MM.1S (cell line): ENCODE measurements around the gene AGPS.
"Not testable (repeated sequence)": the region's sequence is repeated elsewhere in the genome, so short reads cannot be mapped to it uniquely, and the experiment has no call there.

Experiments
- DNase-seq: peaks from one replicate; pipeline ENCODE4 v3.0.0-alpha.2; 2015
- H2AFZ ChIP-seq: fragments of 300-600 bp; sonication (generic); 2 replicates; pipeline ENCODE4 v1.6.0; 2016; ENCODE audit warnings: antibody characterized with exemption, low read length
- H3F3A ChIP-seq: fragments of 300-600 bp; sonication (generic); 2 replicates; pipeline ENCODE4 v1.6.1; 2016; ENCODE audit warnings: mild to moderate bottlenecking, antibody characterized with exemption, low read length, moderate library complexity, mixed read lengths; ENCODE audit not compliant: insufficient read depth
- H3K27ac ChIP-seq: fragments of 300-600 bp; sonication (generic); 2 replicates; pipeline ENCODE4 v1.5.1; 2016; ENCODE audit warnings: mild to moderate bottlenecking, low read length
- H3K27me3 ChIP-seq: fragments of 300-600 bp; sonication (generic); replicated peaks from 2 replicates; pipeline ENCODE4 v1.6.0; 2016; ENCODE audit warnings: low read length; ENCODE audit not compliant: insufficient read depth
- H3K36me3 ChIP-seq: fragments of 300-600 bp; sonication (generic); replicated peaks from 2 replicates; pipeline ENCODE4 v1.6.1; 2016; ENCODE audit warnings: mild to moderate bottlenecking, low read length, mixed read lengths; ENCODE audit not compliant: insufficient read depth
- H3K4me1 ChIP-seq: fragments of 300-600 bp; sonication (generic); 2 replicates; pipeline ENCODE4 v1.6.1; 2016; ENCODE audit warnings: low read length, mixed read lengths
- H3K4me2 ChIP-seq: fragments of 300-600 bp; sonication (generic); 2 replicates; pipeline ENCODE4 v1.6.0; 2016; ENCODE audit warnings: low read depth, low read length
- H3K4me3 ChIP-seq: fragments of 300-600 bp; sonication (generic); 2 replicates; pipeline ENCODE4 v1.5.1; 2016; ENCODE audit warnings: low read length, mixed read lengths
- H3K79me2 ChIP-seq: fragments of 300-600 bp; sonication (generic); 2 replicates; pipeline ENCODE4 v1.6.1; 2016; ENCODE audit warnings: mixed run types, low read length, mixed read lengths
- H3K9ac ChIP-seq: fragments of 300-600 bp; sonication (generic); 2 replicates; pipeline ENCODE4 v1.6.1; 2016; ENCODE audit warnings: low read length, mixed read lengths
- H3K9me2 ChIP-seq: fragments of 300-600 bp; sonication (generic); replicated peaks from 2 replicates; pipeline ENCODE4 v1.6.1; 2016; ENCODE audit warnings: mild to moderate bottlenecking, low read length, mixed read lengths; ENCODE audit not compliant: insufficient read depth
- H3K9me3 ChIP-seq: fragments of 300-600 bp; sonication (generic); replicated peaks from 2 replicates; pipeline ENCODE4 v1.6.1; 2016; ENCODE audit warnings: mild to moderate bottlenecking, low read length, mixed read lengths; ENCODE audit not compliant: insufficient read depth
- H4K20me1 ChIP-seq: fragments of 300-600 bp; sonication (generic); 2 replicates; pipeline ENCODE4 v1.6.1; 2016; ENCODE audit warnings: mild to moderate bottlenecking, low read length, moderate library complexity, mixed read lengths; ENCODE audit not compliant: insufficient read depth
- CTCF ChIP-seq: fragments of 300-600 bp; sonication (generic); IDR thresholded peaks from 2 replicates; pipeline ENCODE4 v1.5.1; 2016; ENCODE audit warnings: antibody characterized with exemption, low read length, mixed read lengths
- EZH2 ChIP-seq: fragments of 300-600 bp; sonication (generic); optimal IDR thresholded peaks from 2 replicates; pipeline ENCODE3; 2017; ENCODE audit warnings: low read depth, mild to moderate bottlenecking, antibody characterized with exemption, low read length, mixed read lengths
- EZH2phosphoT487 ChIP-seq: fragments of 300-600 bp; sonication (generic); IDR thresholded peaks from 2 replicates; pipeline ENCODE4 v1.6.1; 2018; ENCODE audit warnings: antibody characterized with exemption, low read length

The AGPS gene

GRCh38 chr2:177362499-177362898 lies 30.1 kb upstream of the AGPS start:
- Histone ChIP-seq H3K9ac (no peak overlapping the region), H3K4me1 (no peaks in the 10 kb centered on the region), H3K36me3 (no peaks in the 10 kb centered on the region), H2AFZ (no peak overlapping the region), H3K4me3 (no peak overlapping the region), H3K9me3 (no peaks in the 10 kb centered on the region), H3K9me2 (no peaks in the 10 kb centered on the region), H3F3A (no peaks in the 10 kb centered on the region), H4K20me1 (no peaks in the 10 kb centered on the region), H3K27ac (no peak overlapping the region), H3K79me2 (no peaks in the 10 kb centered on the region), H3K27me3 (no peaks in the 10 kb centered on the region), H3K4me2 (no peak overlapping the region)
- DNase-seq: no peak
- no peak for TF ChIP-seq EZH2
- no peak for TF ChIP-seq EZH2phosphoT487
- no peak for TF ChIP-seq CTCF

- Histone ChIP-seq H2AFZ (no peak overlapping the region), H3K9me2 (no peaks in the 10 kb centered on the region), H3K4me1 (no peaks in the 10 kb centered on the region), H4K20me1 (no peaks in the 10 kb centered on the region), H3K4me3 (no peak overlapping the region), H3K79me2 (no peaks in the 10 kb centered on the region), H3K9me3 (no peaks in the 10 kb centered on the region), H3F3A (no peaks in the 10 kb centered on the region), H3K9ac (no peak overlapping the region), H3K27ac (no peak overlapping the region), H3K4me2 (no peak overlapping the region), H3K27me3 (no peaks in the 10 kb centered on the region), H3K36me3 (no peaks in the 10 kb centered on the region)
- TF ChIP-seq EZH2: no peak
- no peak for TF ChIP-seq CTCF
- TF ChIP-seq EZH2phosphoT487: no peak
- DNase-seq: no peak
These were observed 29.2 kb upstream of the AGPS start for GRCh38 chr2:177363332-177363731.

- H3K9ac ChIP-seq, H3K9me3 ChIP-seq, H3K27me3 ChIP-seq, H3K9me2 ChIP-seq, H4K20me1 ChIP-seq, DNase-seq, H3K4me2 ChIP-seq, H3K79me2 ChIP-seq, H3F3A ChIP-seq, H3K4me1 ChIP-seq, H2AFZ ChIP-seq, H3K27ac ChIP-seq, H3K4me3 ChIP-seq, H3K36me3 ChIP-seq: not testable (repeated sequence)
These were observed 26.8 kb upstream of the AGPS start for GRCh38 chr2:177365764-177366163.

GRCh38 chr2:177368023-177368422 lies 24.6 kb upstream of the AGPS start:
- not testable (repeated sequence) for H2AFZ ChIP-seq, H3K79me2 ChIP-seq, H3K27ac ChIP-seq, H3K4me3 ChIP-seq, H3K4me2 ChIP-seq, H3K27me3 ChIP-seq, H4K20me1 ChIP-seq, H3K9me2 ChIP-seq, DNase-seq, H3K9ac ChIP-seq, H3F3A ChIP-seq, H3K9me3 ChIP-seq, H3K36me3 ChIP-seq, H3K4me1 ChIP-seq
